Activated naive CD8-positive, alpha-beta T cell treated with anti-CD3 and anti-CD28 coated beads, Interleukin-2, amount 10 ng/mL, durations not matched to agents 7 days and 5 days (primary cell): ENCODE results near the gene APBB2. TPM values are rescaled to one million over a fixed set of nuclear protein-coding genes. Genes with fewer than 3 reads are reported as not detected.
"Not testable (repeated sequence)": the region's sequence is repeated elsewhere in the genome, so short reads cannot be mapped to it uniquely, and the experiment has no call there.

Source experiments
- ATAC-seq: fragments of 150-1000 bp; cut with Tn5 transposase; one replicate; pipeline ENCODE4 v1.10.0; 2021; ENCODE audit warnings: low read depth, moderate library complexity
- POLR2A ChIA-PET: fragments of 350-600 bp; sonication (Branson Sonifier 250); formaldehyde crosslinking; loops from one replicate; lab custom pipeline; 2021; ENCODE audit warnings: antibody characterized with exemption; lab: Charles Lee
- DNase-seq: peaks from one replicate; pipeline ENCODE4 v3.0.0; 2021
- H3K27ac Mint-ChIP-seq: one replicate; pipeline ENCODE4 v1.8.0; 2022; ENCODE audit warnings: mild to moderate bottlenecking, mixed read lengths
- H3K27me3 Mint-ChIP-seq: one replicate; pipeline ENCODE4 v1.8.0; 2022; ENCODE audit warnings: mild to moderate bottlenecking, moderate library complexity, mixed read lengths
- H3K36me3 Mint-ChIP-seq: one replicate; pipeline ENCODE4 v1.8.0; 2021; ENCODE audit warnings: mild to moderate bottlenecking, mixed read lengths
- H3K4me1 Mint-ChIP-seq: one replicate; pipeline ENCODE4 v1.8.0; 2021; ENCODE audit warnings: mixed read lengths
- H3K4me3 Mint-ChIP-seq: one replicate; pipeline ENCODE4 v1.8.0; 2022; ENCODE audit warnings: mild to moderate bottlenecking, moderate library complexity, mixed read lengths
- H3K9me3 Mint-ChIP-seq: one replicate; pipeline ENCODE4 v1.8.0; 2021; ENCODE audit warnings: mixed read lengths
- total RNA-seq, 2 experiments: library from RNA; stranded (reverse); gene quantifications; one replicate each; pipeline ENCODE4 v1.2.3, GENCODE V29; 2021

The APBB2 gene
- total RNA-seq, 2 experiments from 2014 or later: 0.96 to 2.0 TPM

DNA sequence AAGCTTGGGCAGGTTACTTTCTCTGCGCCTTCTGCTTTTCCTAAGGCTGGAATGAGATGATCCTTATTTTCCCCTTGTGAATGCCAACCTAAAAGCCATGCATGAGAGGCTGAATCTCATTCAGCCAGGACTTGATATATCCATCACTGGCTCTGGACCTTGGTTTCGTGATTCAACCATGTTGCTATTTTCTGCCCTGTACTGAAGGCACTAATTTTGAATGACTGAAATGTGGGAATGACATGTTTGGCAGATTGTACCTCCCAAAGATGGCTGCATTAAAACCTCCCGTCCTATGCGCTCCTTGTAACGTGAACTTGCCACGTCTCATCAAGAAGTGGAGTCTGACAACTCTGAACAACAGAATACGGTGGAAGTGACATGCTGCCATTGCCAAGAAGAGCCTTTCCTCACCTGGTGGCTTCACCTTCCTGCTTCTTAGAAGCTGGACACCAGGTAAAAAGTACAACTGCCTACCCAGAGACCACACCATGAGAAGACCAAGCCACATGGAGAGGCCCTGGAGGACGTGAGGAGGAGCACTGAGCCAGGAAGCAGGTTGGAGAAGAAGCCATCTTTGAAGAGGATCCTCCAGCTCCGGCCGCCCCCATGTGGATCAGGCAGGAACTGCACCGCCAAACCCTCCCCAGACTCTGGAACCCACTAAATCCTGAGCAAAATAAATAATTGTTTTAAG, 290.1 kb downstream of the APBB2 start:
- H3K36me3 Mint-ChIP-seq: no peaks in the 10 kb centered on the region
- peak overlapping the region; percentile 69 for H3K27ac Mint-ChIP-seq
- DNase-seq (peak; percentile 82), ATAC-seq (peak; percentile 86)
- H3K4me3 Mint-ChIP-seq: no peak overlapping the region
- peaks cover 19% of the 10 kb centered on the region for H3K27me3 Mint-ChIP-seq
- POLR2A ChIA-PET: interaction anchor here (0.6 kb wide), 1 partner anchor 17 kb away, joined by 4 read pairs; no protein-coding TSS in a partner anchor
- no peaks in the 10 kb centered on the region for H3K9me3 Mint-ChIP-seq
- H3K4me1 Mint-ChIP-seq: peaks cover 3% of the 10 kb centered on the region

GRCh38 chr4:40923316-40924095, 290.8 kb downstream of the APBB2 start:
- H3K4me3 Mint-ChIP-seq: no peak overlapping the region
- POLR2A ChIA-PET: no interaction called here
- H3K9me3 Mint-ChIP-seq: no peaks in the 10 kb centered on the region
- H3K36me3 Mint-ChIP-seq: no peaks in the 10 kb centered on the region
- peaks cover 22% of the 10 kb centered on the region for H3K27me3 Mint-ChIP-seq
- H3K27ac Mint-ChIP-seq: no peak overlapping the region
- DNase-seq (no peak), ATAC-seq (no peak)
- peaks cover 3% of the 10 kb centered on the region for H3K4me1 Mint-ChIP-seq

DNA sequence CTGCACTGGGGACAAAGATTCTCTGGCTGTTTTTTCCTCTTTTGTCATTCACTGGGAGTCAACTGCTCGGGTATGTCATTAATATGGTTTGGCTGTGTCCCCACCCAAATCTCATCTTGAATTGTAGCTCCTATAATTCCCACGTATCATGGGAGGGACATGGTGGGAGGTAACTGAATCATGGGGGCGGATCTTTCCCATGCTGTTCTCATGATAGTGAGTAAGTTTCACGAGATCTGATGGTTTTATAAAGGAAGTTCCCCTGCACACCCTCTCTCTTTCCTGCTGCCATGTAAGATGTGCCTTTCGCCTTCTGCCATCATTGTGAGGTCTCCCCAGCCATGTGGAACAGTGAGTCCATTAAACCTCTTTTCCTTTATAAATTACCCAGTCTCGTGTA, 294.4 kb downstream of the APBB2 start:
- ATAC-seq, H3K27me3 Mint-ChIP-seq, H3K4me1 Mint-ChIP-seq, H3K27ac Mint-ChIP-seq, DNase-seq, POLR2A ChIA-PET, H3K36me3 Mint-ChIP-seq, H3K4me3 Mint-ChIP-seq, H3K9me3 Mint-ChIP-seq: not testable (repeated sequence)

GRCh38 chr4:40918330-40918729, 296.0 kb downstream of the APBB2 start:
- no peak overlapping the region for H3K27ac Mint-ChIP-seq
- H3K4me3 Mint-ChIP-seq: no peak overlapping the region
- no peaks in the 10 kb centered on the region for H3K9me3 Mint-ChIP-seq
- H3K4me1 Mint-ChIP-seq: peaks cover 3% of the 10 kb centered on the region
- DNase-seq (no peak), ATAC-seq (no peak)
- POLR2A ChIA-PET: no interaction called here
- no peaks in the 10 kb centered on the region for H3K36me3 Mint-ChIP-seq
- peaks cover 6% of the 10 kb centered on the region for H3K27me3 Mint-ChIP-seq

DNA sequence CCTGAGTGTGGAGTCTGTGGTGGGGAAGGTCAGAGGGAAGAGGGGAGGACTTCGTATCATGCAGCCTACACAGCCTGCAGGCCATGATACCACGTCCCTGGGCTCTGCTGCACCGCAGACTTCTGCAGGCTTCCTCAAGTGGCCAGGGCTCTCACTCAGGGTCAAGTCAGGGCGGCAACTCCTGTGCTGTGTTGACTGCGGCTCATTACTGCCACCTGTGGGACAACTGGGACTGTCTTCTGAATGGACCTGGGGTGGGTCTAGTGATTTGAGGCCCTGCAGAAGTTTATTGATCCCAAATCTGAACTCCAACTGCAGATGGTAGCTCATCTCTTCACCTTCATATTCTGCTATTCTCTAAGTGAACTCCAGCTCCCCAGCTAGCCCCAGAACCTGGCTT, 297.5 kb downstream of the APBB2 start:
- H3K36me3 Mint-ChIP-seq: no peaks in the 10 kb centered on the region
- H3K27me3 Mint-ChIP-seq: peaks cover 6% of the 10 kb centered on the region
- peak; percentile 65 for ATAC-seq
- H3K4me3 Mint-ChIP-seq: no peak overlapping the region
- no peak for DNase-seq
- no peak overlapping the region for H3K27ac Mint-ChIP-seq
- no peaks in the 10 kb centered on the region for H3K9me3 Mint-ChIP-seq
- peaks cover 3% of the 10 kb centered on the region for H3K4me1 Mint-ChIP-seq
- POLR2A ChIA-PET: no interaction called here

- peaks cover 6% of the 10 kb centered on the region for H3K27me3 Mint-ChIP-seq
- no peaks in the 10 kb centered on the region for H3K9me3 Mint-ChIP-seq
- ATAC-seq (no peak), DNase-seq (no peak)
- no peaks in the 10 kb centered on the region for H3K36me3 Mint-ChIP-seq
- H3K4me3 Mint-ChIP-seq: no peak overlapping the region
- POLR2A ChIA-PET: no interaction called here
- H3K27ac Mint-ChIP-seq: no peak overlapping the region
- H3K4me1 Mint-ChIP-seq: peaks cover 3% of the 10 kb centered on the region
These were observed 298.2 kb downstream of the APBB2 start for GRCh38 chr4:40916218-40916555.

GRCh38 chr4:40915318-40916217, 298.8 kb downstream of the APBB2 start:
- H3K27ac Mint-ChIP-seq: no peak overlapping the region
- no peaks in the 10 kb centered on the region for H3K36me3 Mint-ChIP-seq
- POLR2A ChIA-PET: no interaction called here

GRCh38 chr4:40912460-40913184, 301.7 kb downstream of the APBB2 start:
- no peak for ATAC-seq
- no peaks in the 10 kb centered on the region for H3K36me3 Mint-ChIP-seq
- no peak for DNase-seq
- H3K9me3 Mint-ChIP-seq: no peaks in the 10 kb centered on the region
- POLR2A ChIA-PET: interaction anchor here (0.5 kb wide), 1 partner anchor 11 kb away, joined by 4 read pairs; no protein-coding TSS in a partner anchor
- peaks cover 12% of the 10 kb centered on the region for H3K4me1 Mint-ChIP-seq
- H3K4me3 Mint-ChIP-seq: no peak overlapping the region
- H3K27me3 Mint-ChIP-seq: peaks cover 2% of the 10 kb centered on the region
- no peak overlapping the region for H3K27ac Mint-ChIP-seq

More at GRCh38 chr4:40915318-40916217, 298.8 kb downstream of the APBB2 start:
- Mint-ChIP-seq H3K9me3 (no peaks in the 10 kb centered on the region), H3K27me3 (peaks cover 6% of the 10 kb centered on the region), H3K4me1 (peaks cover 3% of the 10 kb centered on the region), H3K4me3 (no peak overlapping the region)
- no peak for ATAC-seq
- no peak for DNase-seq

- Mint-ChIP-seq H3K4me3 (no peak overlapping the region), H3K36me3 (no peaks in the 10 kb centered on the region), H3K9me3 (no peaks in the 10 kb centered on the region), H3K4me1 (peaks cover 9% of the 10 kb centered on the region), H3K27ac (no peak overlapping the region), H3K27me3 (peaks cover under 1% of the 10 kb centered on the region)
- DNase-seq (no peak), ATAC-seq (no peak)
- POLR2A ChIA-PET: no interaction called here
These were observed 303.6 kb downstream of the APBB2 start for GRCh38 chr4:40910706-40911105.

DNA sequence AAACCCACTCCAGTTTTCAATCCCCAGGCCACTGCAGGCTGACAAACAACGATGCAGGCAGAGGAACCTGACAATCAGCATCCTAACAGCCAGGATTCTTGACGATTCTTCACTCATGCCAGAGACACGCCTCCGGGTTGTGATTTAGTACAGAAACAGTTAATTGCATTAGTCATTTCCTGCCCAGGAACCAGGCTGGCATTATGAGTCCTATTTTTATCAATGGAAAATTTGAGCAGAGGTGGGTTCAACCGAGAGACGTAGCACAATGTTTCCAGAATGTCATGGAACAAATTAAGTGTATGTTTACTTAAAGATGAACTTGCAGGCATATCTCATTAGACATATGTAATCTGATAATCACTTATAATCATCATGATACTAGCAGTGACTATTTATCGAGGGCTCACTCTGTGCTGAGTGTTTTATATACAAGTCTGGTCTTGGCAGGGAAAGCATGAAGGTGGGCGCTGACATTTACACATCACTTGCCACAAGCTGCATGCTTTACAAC, 304.9 kb downstream of the APBB2 start:
- Mint-ChIP-seq H3K9me3 (no peaks in the 10 kb centered on the region), H3K36me3 (no peaks in the 10 kb centered on the region), H3K27me3 (no peaks in the 10 kb centered on the region), H3K4me1 (peaks cover 9% of the 10 kb centered on the region), H3K27ac (no peak overlapping the region), H3K4me3 (no peak overlapping the region)
- ATAC-seq (no peak), DNase-seq (no peak)
- POLR2A ChIA-PET: no interaction called here

DNA sequence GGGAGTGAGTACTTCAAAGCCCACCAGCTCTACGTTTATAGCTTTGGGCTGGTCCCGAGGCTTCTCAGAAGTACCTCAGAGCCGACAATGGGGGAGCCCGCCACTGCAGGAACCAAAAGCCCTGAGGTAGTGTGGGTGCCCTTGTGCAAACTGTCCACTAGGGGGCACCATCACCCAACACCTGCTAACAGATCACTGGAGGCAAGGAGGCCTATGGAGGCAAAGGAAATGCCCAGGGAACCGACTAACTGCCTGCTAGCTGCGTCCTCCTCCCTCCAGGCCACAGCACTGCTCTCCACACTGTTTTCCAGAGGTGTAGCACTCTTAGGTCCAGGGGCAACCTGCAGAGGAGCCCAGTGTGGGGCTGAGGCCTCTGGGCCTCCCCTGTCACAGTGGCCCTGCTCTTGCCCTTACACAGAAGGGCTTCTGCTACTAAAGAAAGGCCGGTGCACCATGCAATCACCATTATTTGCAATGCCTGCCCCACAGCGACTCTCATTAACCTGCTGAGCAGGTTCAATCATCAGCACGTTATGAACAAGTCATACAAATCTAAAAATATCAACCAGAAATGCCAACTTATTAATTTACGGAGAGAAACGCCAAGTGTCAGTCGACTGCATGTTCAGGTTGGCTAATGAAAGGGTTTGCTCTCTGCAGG, 305.5 kb downstream of the APBB2 start:
- ATAC-seq (peak; percentile 77), DNase-seq (peak; percentile 64)

DNA sequence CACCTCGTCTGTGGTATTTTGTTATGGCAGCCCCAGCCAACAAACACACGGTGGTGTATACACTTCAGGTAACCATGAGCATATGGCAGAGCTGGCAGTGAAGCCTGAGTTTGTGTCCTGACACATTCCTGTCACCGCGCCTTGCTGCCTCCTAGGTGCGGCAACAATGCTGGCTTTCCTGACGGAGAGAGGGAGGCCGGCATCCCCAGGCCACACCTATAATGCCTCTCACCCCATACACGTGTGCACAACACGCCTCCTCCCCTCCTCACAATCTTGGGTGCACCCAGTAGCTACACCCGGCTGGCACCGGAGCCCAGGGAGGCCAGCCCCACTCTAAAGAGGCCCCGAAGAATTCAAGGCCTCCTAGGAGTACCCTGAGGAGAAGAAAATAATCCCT, 306.0 kb downstream of the APBB2 start:
- Mint-ChIP-seq H3K27ac (no peak overlapping the region), H3K4me3 (no peak overlapping the region)
- POLR2A ChIA-PET: no interaction called here

More for the DNA sequence above, 305.5 kb downstream of the APBB2 start:
- Mint-ChIP-seq H3K27me3 (no peaks in the 10 kb centered on the region), H3K4me3 (no peak overlapping the region), H3K4me1 (peaks cover 9% of the 10 kb centered on the region), H3K9me3 (no peaks in the 10 kb centered on the region), H3K36me3 (no peaks in the 10 kb centered on the region), H3K27ac (peak overlapping the region; percentile 66)
- POLR2A ChIA-PET: no interaction called here

More for the DNA sequence above, 306.0 kb downstream of the APBB2 start:
- ATAC-seq: no peak
- H3K9me3 Mint-ChIP-seq: no peaks in the 10 kb centered on the region
- DNase-seq: no peak
- no peaks in the 10 kb centered on the region for H3K36me3 Mint-ChIP-seq
- H3K27me3 Mint-ChIP-seq: no peaks in the 10 kb centered on the region
- H3K4me1 Mint-ChIP-seq: peaks cover 9% of the 10 kb centered on the region
